ENCODE data around the gene DNAJC12. TPM values are rescaled to one million over a fixed set of nuclear protein-coding genes. Genes with fewer than 3 reads are reported as not detected.
A peak's percentile ranks its signal among the peaks of the same experiment; 100 is the strongest.

Gene DNAJC12
- total RNA-seq, 1 experiment from 2014 or later = 4.3 TPM

DNA sequence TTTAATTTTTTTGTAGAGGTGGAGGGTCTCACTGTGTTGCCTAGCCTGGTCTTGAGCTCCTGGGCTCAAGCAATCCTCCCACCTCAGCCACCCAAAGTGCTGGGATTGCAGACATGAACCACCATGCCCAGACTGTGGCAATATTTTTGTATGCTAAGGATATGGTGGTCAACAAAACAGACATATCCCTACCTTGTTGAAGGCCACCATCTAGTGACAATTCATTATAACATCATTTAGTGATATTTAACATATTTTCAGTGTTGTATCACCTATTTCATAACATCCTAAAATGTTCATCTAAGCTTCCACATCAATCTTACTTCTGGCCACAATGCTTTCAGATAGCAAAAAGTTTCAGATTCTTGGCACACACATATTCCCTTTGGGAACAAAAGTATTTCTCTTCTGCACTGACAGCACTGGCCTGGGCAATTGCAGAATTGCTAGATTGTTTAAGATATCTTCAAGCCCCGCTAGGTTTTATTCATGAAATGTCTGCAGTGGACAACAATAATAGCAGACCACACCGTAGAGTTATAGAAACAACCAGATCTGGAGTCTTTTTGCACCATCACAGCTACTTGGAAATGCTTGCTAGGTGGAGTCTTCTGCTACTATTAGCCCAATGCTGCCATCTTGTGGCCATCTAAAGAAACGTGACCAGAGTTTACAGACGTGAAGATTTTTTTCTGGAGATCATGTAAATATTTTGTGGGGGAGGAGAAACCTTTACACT, 58.4 kb downstream of the DNAJC12 start:
- H3K36me3 ChIP-seq (ENCODE audit: control insufficient read depth in 1 of 2, insufficient read depth in 2 of 2, low read length in 2 of 2) = no peaks in the 10 kb centered on the region
- intact Hi-C loops (cut with micrococcal nuclease) = loop anchor here (1.0 to 10.0 kb wide), 5 partner anchors 82 to 825 kb away; no protein-coding TSS in a partner anchor
- ATAC-seq = peak; percentile 90
- no peak overlapping the region for H3K4me3 ChIP-seq (replicated peaks in 1 of 2; ENCODE audit: low read depth in 1 of 2, low read length in 2 of 2)
- no peaks in the 10 kb centered on the region for H3K79me2 ChIP-seq (ENCODE audit: insufficient read depth, low read length)
- RAD21 ChIA-PET (ENCODE audit: low non-redundant PET in 1 of 2, low total read pairs in 2 of 2, uncharacterized antibody in 2 of 2, unreplicated experiment in 2 of 2) = interaction anchor here (1.1 to 1.8 kb wide), 5 partner anchors 9 to 259 kb away, joined by 3 to 11 read pairs (median 6); no protein-coding TSS in a partner anchor
- no peak overlapping the region for H3K27ac ChIP-seq (ENCODE audit: low read depth, low read length)
- H3K4me2 ChIP-seq (ENCODE audit: low read length) = no peak overlapping the region
- H3K9me2 ChIP-seq (ENCODE audit: insufficient read depth) = no peaks in the 10 kb centered on the region
- H2AFZ ChIP-seq (ENCODE audit: low read depth, low read length, poor library complexity, severe bottlenecking) = peak overlapping the region; percentile 82
- POLR2A ChIA-PET = interaction anchor here (0.9 kb wide), 1 partner anchor 82 kb away, joined by 3 read pairs; no protein-coding TSS in a partner anchor
- H3K9ac ChIP-seq (ENCODE audit: low read length) = no peak overlapping the region
- peak; percentile 75 for DNase-seq (ENCODE audit: low read depth, low spot score)
- no peaks in the 10 kb centered on the region for H4K20me1 ChIP-seq (ENCODE audit: insufficient read depth)
- TF ChIP-seq CEBPB (IDR thresholded peaks at IDR 0.05; ENCODE audit: low read depth) (peak; percentile 16; the same call in 1 of the 2 replicates), POLR2AphosphoS5 (IDR thresholded peaks at IDR 0.05; ENCODE audit: low read depth, low read length) (no peak), CBX3 (IDR thresholded peaks at IDR 0.05; ENCODE audit: low read depth) (no peak), RAD21 (IDR thresholded peaks at IDR 0.05; ENCODE audit: low read depth) (peak; percentile 90), SRF (IDR thresholded peaks at IDR 0.05; ENCODE audit: low read depth) (no peak), EZH2phosphoT487 (IDR thresholded peaks at IDR 0.05; ENCODE audit: borderline replicate concordance) (no peak), SIN3A (IDR thresholded peaks at IDR 0.05; ENCODE audit: low read depth) (no peak)
- TF ChIP-seq, protein P1, sequence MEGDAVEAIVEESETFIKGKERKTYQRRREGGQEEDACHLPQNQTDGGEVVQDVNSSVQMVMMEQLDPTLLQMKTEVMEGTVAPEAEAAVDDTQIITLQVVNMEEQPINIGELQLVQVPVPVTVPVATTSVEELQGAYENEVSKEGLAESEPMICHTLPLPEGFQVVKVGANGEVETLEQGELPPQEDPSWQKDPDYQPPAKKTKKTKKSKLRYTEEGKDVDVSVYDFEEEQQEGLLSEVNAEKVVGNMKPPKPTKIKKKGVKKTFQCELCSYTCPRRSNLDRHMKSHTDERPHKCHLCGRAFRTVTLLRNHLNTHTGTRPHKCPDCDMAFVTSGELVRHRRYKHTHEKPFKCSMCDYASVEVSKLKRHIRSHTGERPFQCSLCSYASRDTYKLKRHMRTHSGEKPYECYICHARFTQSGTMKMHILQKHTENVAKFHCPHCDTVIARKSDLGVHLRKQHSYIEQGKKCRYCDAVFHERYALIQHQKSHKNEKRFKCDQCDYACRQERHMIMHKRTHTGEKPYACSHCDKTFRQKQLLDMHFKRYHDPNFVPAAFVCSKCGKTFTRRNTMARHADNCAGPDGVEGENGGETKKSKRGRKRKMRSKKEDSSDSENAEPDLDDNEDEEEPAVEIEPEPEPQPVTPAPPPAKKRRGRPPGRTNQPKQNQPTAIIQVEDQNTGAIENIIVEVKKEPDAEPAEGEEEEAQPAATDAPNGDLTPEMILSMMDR (IDR thresholded peaks at IDR 0.05 in 2 of 3, conservative IDR thresholded peaks at IDR 0.05 in 1 of 3; ENCODE audit: borderline replicate concordance in 1 of 3, insufficient read depth in 1 of 3, low read depth in 2 of 3, low read length in 2 of 3) = peak; percentile 66 to 86 (median 77); a peak in 5 of 6 replicates
- CTCF ChIA-PET = interaction anchor here (0.7 to 4.4 kb wide), 13 partner anchors 9 to 848 kb away, joined by 3 to 52 read pairs (median 5); partner anchors contain the start of gene CTNNA3
- no TSS peak for BruUV-seq (replicated peaks)
- no peaks in the 10 kb centered on the region; a peak in 1 of 4 replicates for H3K4me1 ChIP-seq (ENCODE audit: control insufficient read depth in 1 of 2, insufficient read depth in 2 of 2, low read length in 2 of 2)
- no peaks in the 10 kb centered on the region for H3K27me3 ChIP-seq (ENCODE audit: insufficient read depth, low read length)
- no peaks in the 10 kb centered on the region for H3K9me3 ChIP-seq (ENCODE audit: control insufficient read depth in 1 of 2, insufficient read depth in 1 of 2, low read depth in 1 of 2, low read length in 2 of 2)

Data from HCT116 (cell line).